Smooth muscle cell (in vitro differentiated cells): ENCODE data around the gene SEC14L1. TPM values are rescaled to one million over a fixed set of nuclear protein-coding genes. Genes with fewer than 3 reads are reported as not detected.

Source experiments
- DNase-seq: peaks from one replicate; lab custom pipeline; 2025; ENCODE audit not compliant: unreplicated experiment; lab: John Stamatoyannopoulos, UW
- H2AFZ ChIP-seq: fragments of 200-600 bp; sonication (generic); 2 replicates; pipeline ENCODE4 v1.6.0; 2016; ENCODE audit warnings: antibody characterized with exemption, low read depth, mild to moderate bottlenecking
- H3F3A ChIP-seq: fragments of 200-600 bp; sonication (generic); 2 replicates; pipeline ENCODE4 v1.6.0; 2017; ENCODE audit warnings: antibody characterized with exemption, low read depth
- H3K27ac ChIP-seq: fragments of 200-600 bp; sonication (generic); 2 replicates; pipeline ENCODE4 v1.5.1; 2016; ENCODE audit warnings: low read depth, mild to moderate bottlenecking
- H3K27me3 ChIP-seq: fragments of 200-600 bp; sonication (generic); 2 replicates; pipeline ENCODE4 v1.6.1; 2016; ENCODE audit warnings: low read depth, mild to moderate bottlenecking
- H3K36me3 ChIP-seq: fragments of 200-600 bp; sonication (generic); 2 replicates; pipeline ENCODE4 v1.5.1; 2016; ENCODE audit warnings: low read depth
- H3K4me1 ChIP-seq: fragments of 200-600 bp; sonication (generic); 2 replicates; pipeline ENCODE4 v1.5.1; 2016; ENCODE audit warnings: low read depth
- H3K4me2 ChIP-seq: fragments of 200-600 bp; sonication (generic); 2 replicates; pipeline ENCODE4 v1.6.0; 2016; ENCODE audit warnings: mild to moderate bottlenecking
- H3K4me3 ChIP-seq: fragments of 200-600 bp; sonication (generic); 2 replicates; pipeline ENCODE4 v1.5.1; 2016; ENCODE audit warnings: mild to moderate bottlenecking
- H3K79me2 ChIP-seq: fragments of 200-600 bp; sonication (generic); 2 replicates; pipeline ENCODE4 v1.6.0; 2016; ENCODE audit warnings: low read depth, mild to moderate bottlenecking
- H3K9ac ChIP-seq: fragments of 200-600 bp; sonication (generic); 2 replicates; pipeline ENCODE4 v1.6.0; 2016; ENCODE audit warnings: low read depth
- H3K9me3 ChIP-seq: fragments of 200-600 bp; sonication (generic); replicated peaks from 2 replicates; pipeline ENCODE4 v1.5.1; 2016; ENCODE audit warnings: low read depth
- H4K20me1 ChIP-seq: fragments of 200-600 bp; sonication (generic); 2 replicates; pipeline ENCODE4 v1.6.0; 2016; ENCODE audit warnings: low read depth
- WGBS: methylation state at CpG from one replicate; pipeline ENCODE4 v1.1.7; 2016; ENCODE audit warnings: low lambda C conversion rate; 5-methylcytosine and 5-hydroxymethylcytosine counted together
- polyA plus RNA-seq: library from polyadenylated mRNA; unstranded; fragments of >200 nt; fragmentation: Nextera tagmentation; extraction: Ambion mirVana; gene quantifications from 2 replicates; pipeline ENCODE4 v1.2.1, GENCODE V29; 2016
- total RNA-seq: library from RNA; depleted of rRNA; stranded (reverse); fragments of >200 nt; gene quantifications from 2 replicates; pipeline ENCODE4 v1.2.3, GENCODE V29; 2014
- TF ChIP-seq, protein P1 (sequence below): fragments of 200-600 bp; sonication (generic); IDR thresholded peaks from 2 replicates; pipeline ENCODE4 v1.5.1; 2017; ENCODE audit warnings: borderline replicate concordance, mild to moderate bottlenecking, antibody characterized with exemption; ENCODE audit not compliant: insufficient read depth, poor library complexity, severe bottlenecking

SEC14L1 gene
- total and polyA plus RNA-seq, 2 experiments from 2014 or later, result 25.1 to 25.8 TPM

DNA sequence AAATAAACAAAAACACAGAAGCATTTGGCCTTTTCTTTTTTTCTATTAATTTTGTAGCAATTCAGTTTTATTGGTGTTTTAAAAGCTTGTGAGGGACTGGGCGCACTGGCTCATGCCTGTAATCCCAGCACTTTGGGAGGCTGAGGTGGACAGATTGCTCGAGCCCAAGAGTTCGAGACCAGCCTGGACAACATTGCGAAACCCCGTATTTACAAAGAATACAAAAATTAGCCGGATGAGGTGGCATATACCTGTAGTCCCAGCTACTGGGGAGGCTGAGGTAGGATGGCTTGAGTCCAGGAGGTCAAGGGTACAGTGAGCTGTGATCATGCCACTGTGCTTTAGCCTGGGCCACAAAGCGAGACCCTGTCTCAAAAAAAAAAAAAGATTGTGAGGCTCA lies 53.4 kb downstream of the SEC14L1 start:
- H3K4me3 ChIP-seq, result no peak overlapping the region
- H3K9ac ChIP-seq, result no peak overlapping the region
- no peaks in the 10 kb centered on the region for H3K27me3 ChIP-seq
- H3K79me2 ChIP-seq, result peaks cover 6% of the 10 kb centered on the region
- H3K9me3 ChIP-seq, result no peaks in the 10 kb centered on the region
- peaks cover 20% of the 10 kb centered on the region for H4K20me1 ChIP-seq
- H3K4me2 ChIP-seq, result no peak overlapping the region
- no peaks in the 10 kb centered on the region for H3K4me1 ChIP-seq
- WGBS, result 86% methylated on average over 7 of the region's 7 CpGs
- no peak for DNase-seq
- H3K36me3 ChIP-seq, result peaks cover 4% of the 10 kb centered on the region
- H3K27ac ChIP-seq, result no peak overlapping the region
- H3F3A ChIP-seq, result no peaks in the 10 kb centered on the region
- TF ChIP-seq, protein P1, sequence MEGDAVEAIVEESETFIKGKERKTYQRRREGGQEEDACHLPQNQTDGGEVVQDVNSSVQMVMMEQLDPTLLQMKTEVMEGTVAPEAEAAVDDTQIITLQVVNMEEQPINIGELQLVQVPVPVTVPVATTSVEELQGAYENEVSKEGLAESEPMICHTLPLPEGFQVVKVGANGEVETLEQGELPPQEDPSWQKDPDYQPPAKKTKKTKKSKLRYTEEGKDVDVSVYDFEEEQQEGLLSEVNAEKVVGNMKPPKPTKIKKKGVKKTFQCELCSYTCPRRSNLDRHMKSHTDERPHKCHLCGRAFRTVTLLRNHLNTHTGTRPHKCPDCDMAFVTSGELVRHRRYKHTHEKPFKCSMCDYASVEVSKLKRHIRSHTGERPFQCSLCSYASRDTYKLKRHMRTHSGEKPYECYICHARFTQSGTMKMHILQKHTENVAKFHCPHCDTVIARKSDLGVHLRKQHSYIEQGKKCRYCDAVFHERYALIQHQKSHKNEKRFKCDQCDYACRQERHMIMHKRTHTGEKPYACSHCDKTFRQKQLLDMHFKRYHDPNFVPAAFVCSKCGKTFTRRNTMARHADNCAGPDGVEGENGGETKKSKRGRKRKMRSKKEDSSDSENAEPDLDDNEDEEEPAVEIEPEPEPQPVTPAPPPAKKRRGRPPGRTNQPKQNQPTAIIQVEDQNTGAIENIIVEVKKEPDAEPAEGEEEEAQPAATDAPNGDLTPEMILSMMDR, result no peak
- H2AFZ ChIP-seq, result no peak overlapping the region

DNA sequence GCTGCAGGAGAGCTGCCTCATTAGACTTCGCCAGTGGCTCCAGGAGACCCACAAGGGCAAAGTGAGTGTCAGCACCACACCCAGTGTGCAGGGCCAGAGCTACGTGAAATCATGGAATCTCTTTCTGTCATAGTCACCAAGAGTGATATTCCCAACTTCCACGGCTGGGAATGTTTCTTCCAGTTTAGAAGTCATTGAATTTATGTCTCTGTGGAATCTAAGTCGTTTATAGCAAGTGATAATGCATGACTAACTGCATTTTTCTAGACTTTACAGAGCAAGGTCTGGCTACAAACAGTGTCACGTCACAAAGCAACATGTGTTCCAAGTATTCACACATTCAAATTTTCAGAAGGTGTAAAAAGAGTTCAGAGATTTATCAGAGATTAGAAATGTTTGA lies 55.5 kb downstream of the SEC14L1 start:
- Histone ChIP-seq H4K20me1 (peaks cover 12% of the 10 kb centered on the region), H3K79me2 (no peaks in the 10 kb centered on the region), H3K9ac (peak overlapping the region; percentile 11), H3K27me3 (no peaks in the 10 kb centered on the region), H3K27ac (peak overlapping the region; percentile 73), H3K4me2 (peak overlapping the region; percentile 22), H3K4me3 (no peak overlapping the region), H2AFZ (no peak overlapping the region), H3K9me3 (no peaks in the 10 kb centered on the region), H3F3A (no peaks in the 10 kb centered on the region), H3K4me1 (no peaks in the 10 kb centered on the region), H3K36me3 (peaks cover 6% of the 10 kb centered on the region)
- no peak for DNase-seq
- TF ChIP-seq, protein P1, result no peak
- WGBS, result 37% methylated on average over 5 of the region's 5 CpGs

DNA sequence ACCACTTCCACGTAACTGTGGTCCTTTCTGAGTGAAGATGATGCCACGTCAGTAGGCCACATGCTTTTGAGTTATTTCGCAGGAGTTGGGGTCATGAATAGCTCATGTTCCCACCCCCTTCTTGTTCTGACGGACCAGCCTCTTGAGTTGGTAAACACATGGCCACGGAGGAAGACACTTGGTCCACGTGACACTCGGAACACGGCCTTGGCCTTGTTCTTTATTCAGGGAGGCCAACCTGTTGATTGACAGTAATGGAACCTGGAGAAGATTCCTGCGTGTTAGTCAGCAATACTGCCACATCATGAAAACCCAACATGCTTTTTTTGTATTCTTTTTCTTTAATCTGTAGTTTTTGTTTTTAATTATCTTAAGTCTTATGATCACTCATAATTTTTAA lies 56.3 kb downstream of the SEC14L1 start:
- H3K9ac ChIP-seq, result peak overlapping the region; percentile 11

DNA sequence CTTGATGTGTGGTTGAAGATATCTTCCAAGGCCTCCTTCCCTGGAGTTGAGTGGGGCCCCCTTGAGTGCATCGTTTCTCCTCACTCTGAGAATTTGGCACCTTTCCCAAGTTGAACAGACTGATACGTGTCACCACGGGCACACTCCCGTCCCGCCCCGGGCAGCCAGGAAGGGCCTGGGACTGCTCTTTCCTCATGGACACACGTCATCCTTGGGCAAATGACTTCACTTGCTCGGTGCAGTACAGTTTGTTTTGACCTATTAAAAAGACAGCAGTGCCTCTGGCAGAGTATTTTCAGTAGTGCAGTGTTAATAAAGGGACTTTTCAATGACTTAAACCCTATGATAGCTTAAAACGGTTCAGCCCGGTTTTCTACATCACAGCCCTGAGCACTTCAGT lies 59.9 kb downstream of the SEC14L1 start:
- H3K36me3 ChIP-seq, result peaks cover 6% of the 10 kb centered on the region
- no peaks in the 10 kb centered on the region for H4K20me1 ChIP-seq
- no peaks in the 10 kb centered on the region for H3K27me3 ChIP-seq
- DNase-seq, result no peak
- H3K4me1 ChIP-seq, result no peaks in the 10 kb centered on the region
- H3K4me3 ChIP-seq, result no peak overlapping the region
- no peak overlapping the region for H3K27ac ChIP-seq
- TF ChIP-seq, protein P1, result no peak
- no peaks in the 10 kb centered on the region for H3K9me3 ChIP-seq
- WGBS, result 92% methylated on average over 10 of the region's 10 CpGs
- H3K9ac ChIP-seq, result no peak overlapping the region
- no peaks in the 10 kb centered on the region for H3K79me2 ChIP-seq
- peaks cover 8% of the 10 kb centered on the region for H3F3A ChIP-seq
- H3K4me2 ChIP-seq, result no peak overlapping the region
- H2AFZ ChIP-seq, result no peak overlapping the region

More for the DNA sequence above, 56.3 kb downstream of the SEC14L1 start:
- H3K4me3 ChIP-seq, result no peak overlapping the region
- H3F3A ChIP-seq, result no peaks in the 10 kb centered on the region
- no peak for DNase-seq
- no peaks in the 10 kb centered on the region for H3K79me2 ChIP-seq
- no peaks in the 10 kb centered on the region for H3K4me1 ChIP-seq
- TF ChIP-seq, protein P1, result no peak
- H3K4me2 ChIP-seq, result peak overlapping the region; percentile 2
- H2AFZ ChIP-seq, result no peak overlapping the region
- 89% methylated on average over 9 of the region's 9 CpGs for WGBS
- H3K27me3 ChIP-seq, result no peaks in the 10 kb centered on the region
- H3K27ac ChIP-seq, result peak overlapping the region; percentile 73
- no peaks in the 10 kb centered on the region for H3K9me3 ChIP-seq
- peaks cover 6% of the 10 kb centered on the region for H3K36me3 ChIP-seq
- H4K20me1 ChIP-seq, result peaks cover 12% of the 10 kb centered on the region
